ENCODE results near the gene CCDC33. TPM values are rescaled to one million over a fixed set of nuclear protein-coding genes. Genes with fewer than 3 reads are reported as not detected.

Gene CCDC33
- total RNA-seq, 1 donor from 2014 or later, result 0.25 TPM

GRCh38 chr15:74339371-74339770 is 103.2 kb downstream of the CCDC33 start:
- no peak for DNase-seq (ENCODE audit: low read depth)
- TF ChIP-seq CTCF (IDR thresholded peaks at IDR 0.05; ENCODE audit: insufficient read depth, low read length, poor library complexity, severe bottlenecking), result no peak
- Histone ChIP-seq H3K4me3 (ENCODE audit: low read depth, low read length) (no peak overlapping the region), H3K36me3 (ENCODE audit: control insufficient read depth, insufficient read depth, low read length) (no peaks in the 10 kb centered on the region), H3K27me3 (ENCODE audit: control insufficient read depth, insufficient read depth, low read length) (no peaks in the 10 kb centered on the region)

- Histone ChIP-seq H3K36me3 (ENCODE audit: control insufficient read depth, insufficient read depth, low read length) (no peaks in the 10 kb centered on the region), H3K27me3 (ENCODE audit: control insufficient read depth, insufficient read depth, low read length) (no peaks in the 10 kb centered on the region), H3K4me3 (ENCODE audit: low read depth, low read length) (no peak overlapping the region)
- TF ChIP-seq CTCF (IDR thresholded peaks at IDR 0.05; ENCODE audit: insufficient read depth, low read length, poor library complexity, severe bottlenecking), result no peak
- no peak for DNase-seq (ENCODE audit: low read depth)
Measured at GRCh38 chr15:74340150-74340549, 104.0 kb downstream of the CCDC33 start.

- Histone ChIP-seq H3K27me3 (ENCODE audit: control insufficient read depth, insufficient read depth, low read length) (no peaks in the 10 kb centered on the region), H3K36me3 (ENCODE audit: control insufficient read depth, insufficient read depth, low read length) (no peaks in the 10 kb centered on the region), H3K4me3 (ENCODE audit: low read depth, low read length) (no peak overlapping the region)
- no peak for TF ChIP-seq CTCF (IDR thresholded peaks at IDR 0.05; ENCODE audit: insufficient read depth, low read length, poor library complexity, severe bottlenecking)
- DNase-seq (ENCODE audit: low read depth), result no peak
Measured at GRCh38 chr15:74343127-74343796, 107.1 kb downstream of the CCDC33 start.

GRCh38 chr15:74343797-74344127 is 107.6 kb downstream of the CCDC33 start:
- no peak for TF ChIP-seq CTCF (IDR thresholded peaks at IDR 0.05; ENCODE audit: insufficient read depth, low read length, poor library complexity, severe bottlenecking)
- Histone ChIP-seq H3K36me3 (ENCODE audit: control insufficient read depth, insufficient read depth, low read length) (no peaks in the 10 kb centered on the region), H3K4me3 (ENCODE audit: low read depth, low read length) (no peak overlapping the region), H3K27me3 (ENCODE audit: control insufficient read depth, insufficient read depth, low read length) (no peaks in the 10 kb centered on the region)
- no peak for DNase-seq (ENCODE audit: low read depth)

GRCh38 chr15:74345051-74345450 is 108.9 kb downstream of the CCDC33 start:
- no peak for TF ChIP-seq CTCF (IDR thresholded peaks at IDR 0.05; ENCODE audit: insufficient read depth, low read length, poor library complexity, severe bottlenecking)
- Histone ChIP-seq H3K4me3 (ENCODE audit: low read depth, low read length) (no peak overlapping the region), H3K36me3 (ENCODE audit: control insufficient read depth, insufficient read depth, low read length) (no peaks in the 10 kb centered on the region), H3K27me3 (ENCODE audit: control insufficient read depth, insufficient read depth, low read length) (no peaks in the 10 kb centered on the region)
- no peak for DNase-seq (ENCODE audit: low read depth)

GRCh38 chr15:74347757-74348250 is 111.7 kb downstream of the CCDC33 start:
- Histone ChIP-seq H3K4me3 (ENCODE audit: low read depth, low read length) (no peak overlapping the region), H3K27me3 (ENCODE audit: control insufficient read depth, insufficient read depth, low read length) (no peaks in the 10 kb centered on the region), H3K36me3 (ENCODE audit: control insufficient read depth, insufficient read depth, low read length) (no peaks in the 10 kb centered on the region)
- no peak for DNase-seq (ENCODE audit: low read depth)
- no peak for TF ChIP-seq CTCF (IDR thresholded peaks at IDR 0.05; ENCODE audit: insufficient read depth, low read length, poor library complexity, severe bottlenecking)
